ENCODE measurements around the gene PKP4. TPM values are rescaled to one million over a fixed set of nuclear protein-coding genes. Genes with fewer than 3 reads are reported as not detected.

Gene PKP4
- total RNA-seq, 1 experiment from 2014 or later, result 55.2 TPM

DNA sequence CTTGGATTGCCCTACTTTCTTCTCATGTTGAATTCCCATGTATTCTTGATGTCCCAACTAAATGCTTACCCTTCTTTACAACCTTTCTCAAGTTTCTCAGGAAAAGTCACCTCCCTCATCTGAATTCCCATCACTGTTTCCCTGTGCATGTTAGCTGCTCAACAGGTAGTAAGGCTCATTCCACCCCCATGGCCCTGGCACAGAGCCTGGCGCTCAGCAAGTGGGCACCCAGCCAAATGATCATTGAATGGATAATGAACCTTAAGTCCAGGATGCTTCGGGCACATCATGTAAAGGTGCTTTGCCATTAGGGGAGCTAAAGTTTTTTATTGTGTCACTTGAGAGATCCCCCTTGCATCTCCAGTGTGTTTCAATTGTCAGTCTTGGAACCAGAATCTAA, 124.0 kb downstream of the PKP4 start (continued):
- TF ChIP-seq CTCF (IDR thresholded peaks at IDR 0.05 in 2 of 3, conservative IDR thresholded peaks at IDR 0.05 in 1 of 3; ENCODE audit: borderline replicate concordance in 1 of 3, insufficient read depth in 1 of 3, low read depth in 2 of 3, low read length in 2 of 3) (no peak), CEBPB (IDR thresholded peaks at IDR 0.05; ENCODE audit: low read depth) (no peak), YY1 (IDR thresholded peaks at IDR 0.05; ENCODE audit: extremely low read depth, insufficient replicate concordance, low read depth, low read length) (no peak), ZFX (IDR thresholded peaks at IDR 0.05) (no peak), SP1 (IDR thresholded peaks at IDR 0.05; ENCODE audit: low read depth) (no peak), EZH2phosphoT487 (IDR thresholded peaks at IDR 0.05; ENCODE audit: borderline replicate concordance) (no peak), TCF7L2 (IDR thresholded peaks at IDR 0.05; ENCODE audit: borderline replicate concordance, extremely low read depth, insufficient read depth, insufficient read length) (no peak)

DNA sequence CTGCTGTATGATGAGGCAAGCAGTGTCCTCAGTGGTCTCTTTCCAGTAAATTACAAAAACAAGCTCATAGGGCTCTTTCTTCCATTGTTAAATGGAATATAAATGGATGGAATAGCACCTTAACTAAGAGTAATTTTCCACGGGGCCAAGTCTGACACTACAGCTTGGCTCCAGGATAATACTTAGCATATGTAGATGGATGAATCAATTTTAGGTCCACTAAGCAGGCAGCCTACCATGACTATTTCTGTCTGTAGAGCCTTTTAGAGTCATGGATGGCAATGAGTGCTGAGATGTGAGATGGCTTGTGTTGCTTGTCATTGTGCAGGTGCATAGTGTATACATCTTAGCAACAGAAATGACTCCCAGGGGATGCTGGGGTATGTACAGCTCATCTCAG, 125.9 kb downstream of the PKP4 start:
- Histone ChIP-seq H2AFZ (ENCODE audit: low read depth, low read length, poor library complexity, severe bottlenecking) (no peak overlapping the region), H3K27me3 (ENCODE audit: insufficient read depth, low read length) (no peaks in the 10 kb centered on the region), H3K79me2 (ENCODE audit: insufficient read depth, low read length) (no peaks in the 10 kb centered on the region), H3K36me3 (ENCODE audit: control insufficient read depth in 1 of 2, insufficient read depth in 2 of 2, low read length in 2 of 2) (no peaks in the 10 kb centered on the region; a peak in 1 of 4 replicates), H3K4me2 (ENCODE audit: low read length) (no peak overlapping the region), H4K20me1 (ENCODE audit: insufficient read depth) (peaks cover 5% of the 10 kb centered on the region; the same call in 1 of the 2 replicates), H3K9ac (ENCODE audit: low read length) (no peak overlapping the region), H3K4me1 (ENCODE audit: control insufficient read depth in 1 of 2, insufficient read depth in 2 of 2, low read length in 2 of 2) (no peaks in the 10 kb centered on the region), H3K9me3 (ENCODE audit: control insufficient read depth in 1 of 2, insufficient read depth in 1 of 2, low read depth in 1 of 2, low read length in 2 of 2) (no peaks in the 10 kb centered on the region), H3K9me2 (ENCODE audit: insufficient read depth) (no peaks in the 10 kb centered on the region), H3K4me3 (replicated peaks in 1 of 2; ENCODE audit: low read depth in 1 of 2, low read length in 2 of 2) (no peak overlapping the region), H3K27ac (ENCODE audit: low read depth, low read length) (no peak overlapping the region)
- ChIA-PET RAD21 (ENCODE audit: low non-redundant PET in 1 of 2, low total read pairs in 2 of 2, uncharacterized antibody in 2 of 2, unreplicated experiment in 2 of 2) (no interaction called here), POLR2A (no interaction called here), CTCF (no interaction called here)
- DNase-seq (ENCODE audit: low read depth, low spot score), result no peak
- no TSS peak for BruUV-seq (replicated peaks)
- intact Hi-C loops (cut with micrococcal nuclease), result no loop called here
- ATAC-seq, result no peak
- TF ChIP-seq YY1 (IDR thresholded peaks at IDR 0.05; ENCODE audit: extremely low read depth, insufficient replicate concordance, low read depth, low read length), result no peak
- no peak for TF ChIP-seq POLR2AphosphoS5 (IDR thresholded peaks at IDR 0.05; ENCODE audit: low read depth, low read length)
- no peak for TF ChIP-seq CTCF (IDR thresholded peaks at IDR 0.05 in 2 of 3, conservative IDR thresholded peaks at IDR 0.05 in 1 of 3; ENCODE audit: borderline replicate concordance in 1 of 3, insufficient read depth in 1 of 3, low read depth in 2 of 3, low read length in 2 of 3)
- TF ChIP-seq ZFX (IDR thresholded peaks at IDR 0.05), result no peak
- TF ChIP-seq REST (IDR thresholded peaks at IDR 0.05; ENCODE audit: low read depth), result no peak
- TF ChIP-seq ZNF274 (IDR thresholded peaks at IDR 0.05; ENCODE audit: low read depth, low read length), result no peak
- TF ChIP-seq JUND (IDR thresholded peaks at IDR 0.05), result no peak
- no peak for TF ChIP-seq SIN3A (IDR thresholded peaks at IDR 0.05; ENCODE audit: low read depth)
- no peak for TF ChIP-seq TCF7L2 (IDR thresholded peaks at IDR 0.05; ENCODE audit: borderline replicate concordance, extremely low read depth, insufficient read depth, insufficient read length)
- TF ChIP-seq, protein P1, sequence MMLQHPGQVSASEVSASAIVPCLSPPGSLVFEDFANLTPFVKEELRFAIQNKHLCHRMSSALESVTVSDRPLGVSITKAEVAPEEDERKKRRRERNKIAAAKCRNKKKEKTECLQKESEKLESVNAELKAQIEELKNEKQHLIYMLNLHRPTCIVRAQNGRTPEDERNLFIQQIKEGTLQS (IDR thresholded peaks at IDR 0.05), result no peak
- no peak for TF ChIP-seq EZH2 (IDR thresholded peaks at IDR 0.05)
- no peak for TF ChIP-seq EZH2phosphoT487 (IDR thresholded peaks at IDR 0.05; ENCODE audit: borderline replicate concordance)
- TF ChIP-seq RAD21 (IDR thresholded peaks at IDR 0.05; ENCODE audit: low read depth), result no peak
- TF ChIP-seq SP1 (IDR thresholded peaks at IDR 0.05; ENCODE audit: low read depth), result no peak
- no peak for TF ChIP-seq CEBPB (IDR thresholded peaks at IDR 0.05; ENCODE audit: low read depth)
- TF ChIP-seq, protein P2, sequence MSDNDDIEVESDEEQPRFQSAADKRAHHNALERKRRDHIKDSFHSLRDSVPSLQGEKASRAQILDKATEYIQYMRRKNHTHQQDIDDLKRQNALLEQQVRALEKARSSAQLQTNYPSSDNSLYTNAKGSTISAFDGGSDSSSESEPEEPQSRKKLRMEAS (IDR thresholded peaks at IDR 0.05), result no peak

Data from HCT116 (cell line).